B cell (primary cell): ENCODE data around the gene TRIM43. TPM values are rescaled to one million over a fixed set of nuclear protein-coding genes. Genes with fewer than 3 reads are reported as not detected.

Source experiments
- ATAC-seq: fragments of 200-7000 bp; cut with Tn5 transposase; one replicate; pipeline ENCODE4 v1.10.0; 2021; ENCODE audit warnings: low read depth, mild to moderate bottlenecking, moderate number of reproducible peaks, moderate library complexity
- CTCF ChIA-PET: fragments of 350-600 bp; sonication (Branson Sonifier 250); formaldehyde crosslinking; loops from one replicate; lab custom pipeline; 2021; ENCODE audit warnings: antibody characterized with exemption, inconsistent platforms; lab: Charles Lee
- POLR2A ChIA-PET: fragments of 350-600 bp; sonication (Branson Sonifier 250); formaldehyde crosslinking; loops from one replicate; lab custom pipeline; 2021; ENCODE audit warnings: antibody characterized with exemption; lab: Charles Lee
- DNase-seq: peaks from one replicate; pipeline ENCODE4 v3.0.0; 2013
- H2AFZ ChIP-seq: 2 replicates; pipeline ENCODE4 v1.6.1; 2012; ENCODE audit warnings: mild to moderate bottlenecking, low read depth, low read length; ENCODE audit not compliant: insufficient read depth, poor library complexity, severe bottlenecking
- H3K27ac ChIP-seq, 2 donors: 1 replicate in 1 of 2; 2 replicates in 1 of 2; pipeline ENCODE4 v1.5.1; 2012 to 2013; ENCODE audit warnings: low read length in 2 of 2, mild to moderate bottlenecking in 2 of 2, moderate library complexity in 1 of 2
- H3K27me3 ChIP-seq, 4 experiments: fragments of 200-600 bp in 1 of 4; sonication (generic) in 1 of 4; replicated peaks in 1 of 4; 1 replicate in 2 of 4; 2 replicates in 2 of 4; pipeline versions ENCODE4 v1.6.1 to v1.7.0; 2013 to 2016; ENCODE audit warnings: low read length in 3 of 4, mild to moderate bottlenecking in 2 of 4, mixed read lengths in 1 of 4, moderate library complexity in 1 of 4; ENCODE audit not compliant: insufficient read depth in 4 of 4, control insufficient read depth in 3 of 4; ENCODE audit errors: control extremely low read depth in 1 of 4
- H3K36me3 ChIP-seq, 2 experiments: replicated peaks in 1 of 2; 1 replicate in 1 of 2; 2 replicates in 1 of 2; pipeline versions ENCODE4 v1.6.1 to v1.7.1; 2013; ENCODE audit warnings: low read length in 1 of 2; ENCODE audit not compliant: insufficient read depth in 2 of 2, control insufficient read depth in 1 of 2; ENCODE audit errors: control extremely low read depth in 1 of 2, extremely low read depth in 1 of 2
- H3K4me1 ChIP-seq, 2 donors: fragments of 200-600 bp in 1 of 2; sonication (generic) in 1 of 2; 1 replicate in 1 of 2; 2 replicates in 1 of 2; pipeline versions ENCODE4 v1.5.1 to v1.6.1; 2013 to 2017; ENCODE audit warnings: low read length in 2 of 2; ENCODE audit not compliant: control insufficient read depth in 2 of 2, insufficient read depth in 2 of 2
- H3K4me2 ChIP-seq: replicated peaks from 2 replicates; pipeline ENCODE3; 2012; ENCODE audit warnings: mild to moderate bottlenecking, low read depth, low read length; ENCODE audit not compliant: poor library complexity, severe bottlenecking
- H3K4me3 ChIP-seq, 5 experiments: fragments of 200-600 bp in 1 of 5; sonication (generic) in 1 of 5; 1 replicate in 3 of 5; 2 replicates in 2 of 5; pipeline versions ENCODE4 v1.5.1 to v1.7.0; 2011 to 2016; ENCODE audit warnings: low read length in 4 of 5, mild to moderate bottlenecking in 4 of 5, low read depth in 2 of 5, control low read depth in 1 of 5, moderate library complexity in 1 of 5; ENCODE audit not compliant: insufficient read depth in 1 of 5; ENCODE audit errors: control extremely low read depth in 1 of 5, extremely low read depth in 1 of 5
- H3K79me2 ChIP-seq: fragments of 200-600 bp; sonication (generic); one replicate; pipeline ENCODE4 v1.6.0; 2016; ENCODE audit warnings: low read length; ENCODE audit not compliant: control insufficient read depth, insufficient read depth
- H3K9ac ChIP-seq: fragments of 200-600 bp; sonication (generic); 2 replicates; pipeline ENCODE4 v1.6.1; 2017; ENCODE audit warnings: mild to moderate bottlenecking, low read length, moderate library complexity
- H3K9me3 ChIP-seq, 3 donors: one replicate each; pipeline versions ENCODE4 v1.6.1 to v1.7.1; 2013; ENCODE audit warnings: low read length in 2 of 3; ENCODE audit not compliant: control insufficient read depth in 2 of 3, insufficient read depth in 1 of 3; ENCODE audit errors: control extremely low read depth in 1 of 3
- H4K20me1 ChIP-seq: 2 replicates; pipeline ENCODE4 v1.6.0; 2012; ENCODE audit warnings: mild to moderate bottlenecking, low read length; ENCODE audit not compliant: insufficient read depth, control insufficient read depth, poor library complexity, severe bottlenecking
- H3K27ac Mint-ChIP-seq: one replicate; pipeline ENCODE4 v1.8.0; 2021; ENCODE audit warnings: mixed read lengths
- H3K27me3 Mint-ChIP-seq: one replicate; pipeline ENCODE4 v1.8.0; 2021; ENCODE audit warnings: mixed read lengths
- H3K4me1 Mint-ChIP-seq: one replicate; pipeline ENCODE4 v1.8.0; 2021; ENCODE audit warnings: mixed read lengths
- H3K4me3 Mint-ChIP-seq: one replicate; pipeline ENCODE4 v1.8.0; 2021; ENCODE audit warnings: mixed read lengths
- H3K9me3 Mint-ChIP-seq: one replicate; pipeline ENCODE4 v1.8.0; 2022; ENCODE audit warnings: mixed read lengths; ENCODE audit not compliant: insufficient read depth
- EZH2 ChIP-seq: IDR thresholded peaks from 2 replicates; pipeline ENCODE4 v1.6.1; 2012; ENCODE audit warnings: borderline replicate concordance, low read depth, mild to moderate bottlenecking, moderate library complexity, low read length; ENCODE audit not compliant: insufficient read depth, poor library complexity, severe bottlenecking
- WGBS: methylation state at CpG from one replicate; pipeline ENCODE4 v1.1.5; 2013; ENCODE audit warnings: missing lambda C conversion rate; ENCODE audit not compliant: insufficient coverage; 5-methylcytosine and 5-hydroxymethylcytosine counted together
- intact Hi-C: fragments of 100-400 bp; cut with micrococcal nuclease; formaldehyde crosslinking; loops from one replicate; pipeline ENCODE4 v1.10.0; 2022
- polyA plus RNA-seq: library from polyadenylated mRNA; depleted of rRNA; stranded (reverse); fragments of >200 nt; gene quantifications from 2 replicates; pipeline ENCODE4 v1.2.3, GENCODE V29; 2012
- total RNA-seq, 2 donors: library from RNA; stranded (reverse); fragments of 120-200 nt in 1 of 2; gene quantifications; 1 replicate in 1 of 2; 2 replicates in 1 of 2; pipeline versions ENCODE4 v1.2.3 to v1.2.4, GENCODE V29; 2013 to 2022
- TF ChIP-seq, protein P1 (sequence below): fragments of 200-600 bp; IDR thresholded peaks from one replicate; pipeline ENCODE4 v1.8.0; 2022; ENCODE audit warnings: antibody characterized with exemption, mild to moderate bottlenecking

The TRIM43 gene
- total and polyA plus RNA-seq, 2 donors (not counting 1 experiment from before 2014, with no cell fraction given): not detected

GRCh38 chr2:95552911-95553310 is 38.9 kb upstream of the TRIM43 start:
- peaks cover 22% of the 10 kb centered on the region for H3K27me3 Mint-ChIP-seq
- no peak overlapping the region for H3K27ac Mint-ChIP-seq
- H3K27me3 ChIP-seq: peaks cover 0 to 5% (median 1%) of the 10 kb centered on the region in 4 experiments
- H3K4me3 ChIP-seq: no peak overlapping the region
- H3K27ac ChIP-seq: no peak overlapping the region
- DNase-seq: no peak
- no peaks in the 10 kb centered on the region for H3K4me1 Mint-ChIP-seq
- WGBS: 56% methylated on average over 2 of the region's 2 CpGs
- H3K4me3 Mint-ChIP-seq: no peak overlapping the region
- no peaks in the 10 kb centered on the region for H3K36me3 ChIP-seq
- H2AFZ ChIP-seq: no peak overlapping the region
- no peaks in the 10 kb centered on the region for H3K4me1 ChIP-seq
- no peaks in the 10 kb centered on the region for H3K9me3 Mint-ChIP-seq
- no peaks in the 10 kb centered on the region for H3K79me2 ChIP-seq
- no peak for ATAC-seq
- no peaks in the 10 kb centered on the region for H3K9me3 ChIP-seq
- CTCF ChIA-PET: no interaction called here
- H4K20me1 ChIP-seq: no peaks in the 10 kb centered on the region
- TF ChIP-seq, protein P1, sequence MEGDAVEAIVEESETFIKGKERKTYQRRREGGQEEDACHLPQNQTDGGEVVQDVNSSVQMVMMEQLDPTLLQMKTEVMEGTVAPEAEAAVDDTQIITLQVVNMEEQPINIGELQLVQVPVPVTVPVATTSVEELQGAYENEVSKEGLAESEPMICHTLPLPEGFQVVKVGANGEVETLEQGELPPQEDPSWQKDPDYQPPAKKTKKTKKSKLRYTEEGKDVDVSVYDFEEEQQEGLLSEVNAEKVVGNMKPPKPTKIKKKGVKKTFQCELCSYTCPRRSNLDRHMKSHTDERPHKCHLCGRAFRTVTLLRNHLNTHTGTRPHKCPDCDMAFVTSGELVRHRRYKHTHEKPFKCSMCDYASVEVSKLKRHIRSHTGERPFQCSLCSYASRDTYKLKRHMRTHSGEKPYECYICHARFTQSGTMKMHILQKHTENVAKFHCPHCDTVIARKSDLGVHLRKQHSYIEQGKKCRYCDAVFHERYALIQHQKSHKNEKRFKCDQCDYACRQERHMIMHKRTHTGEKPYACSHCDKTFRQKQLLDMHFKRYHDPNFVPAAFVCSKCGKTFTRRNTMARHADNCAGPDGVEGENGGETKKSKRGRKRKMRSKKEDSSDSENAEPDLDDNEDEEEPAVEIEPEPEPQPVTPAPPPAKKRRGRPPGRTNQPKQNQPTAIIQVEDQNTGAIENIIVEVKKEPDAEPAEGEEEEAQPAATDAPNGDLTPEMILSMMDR: no peak
- no peak for TF ChIP-seq EZH2
- H3K9ac ChIP-seq: no peak overlapping the region
- intact Hi-C loops: no loop called here
- no peak overlapping the region for H3K4me2 ChIP-seq
- POLR2A ChIA-PET: no interaction called here

DNA sequence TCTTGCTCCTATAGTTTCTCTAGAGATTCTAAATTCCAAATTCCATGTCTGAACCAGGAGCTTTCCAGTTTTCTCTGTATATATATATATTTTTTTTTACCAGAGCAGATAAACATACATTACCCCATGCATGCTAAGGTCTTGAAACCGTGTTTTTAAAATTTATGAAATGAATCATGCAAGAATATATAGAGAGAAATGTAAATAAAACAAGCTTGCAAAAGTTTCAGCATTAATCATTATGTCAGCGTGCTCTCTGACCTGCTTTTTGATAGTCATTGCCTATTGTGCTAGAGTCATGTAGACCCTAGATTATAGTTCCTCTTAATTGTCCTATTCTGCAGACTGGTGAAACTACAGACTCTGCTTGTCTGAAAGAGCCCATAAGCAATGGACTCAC is 22.6 kb upstream of the TRIM43 start:
- Histone ChIP-seq H3K9ac (no peak overlapping the region), H3K36me3 (no peaks in the 10 kb centered on the region), H3K4me3 (no peak overlapping the region), H4K20me1 (no peaks in the 10 kb centered on the region), H3K27ac (no peak overlapping the region), H2AFZ (no peak overlapping the region), H3K27me3 (peaks cover 0 to 9% (median 2%) of the 10 kb centered on the region in 4 experiments), H3K4me2 (no peak overlapping the region), H3K9me3 (no peaks in the 10 kb centered on the region), H3K4me1 (no peaks in the 10 kb centered on the region), H3K79me2 (no peaks in the 10 kb centered on the region)
- ATAC-seq (no peak), DNase-seq (no peak)
- Mint-ChIP-seq H3K4me3 (no peak overlapping the region), H3K4me1 (no peaks in the 10 kb centered on the region), H3K9me3 (no peaks in the 10 kb centered on the region), H3K27me3 (peaks cover 30% of the 10 kb centered on the region), H3K27ac (no peak overlapping the region)
- TF ChIP-seq EZH2: no peak
- TF ChIP-seq, protein P1: no peak
- intact Hi-C loops: no loop called here
- ChIA-PET POLR2A (no interaction called here), CTCF (no interaction called here)
- no CpG with 5 or more reads among the region's 2 CpGs for WGBS
